EL (cell line): ENCODE measurements around the gene UBE4B.
A peak's percentile ranks its signal among the peaks of the same experiment; 100 is the strongest.
"Not testable (repeated sequence)": the region's sequence is repeated elsewhere in the genome, so short reads cannot be mapped to it uniquely, and the experiment has no call there.

ENCODE experiments used
- DNase-seq: peaks from one replicate; pipeline ENCODE4 v3.0.0-alpha.2; 2016

UBE4B gene

DNA sequence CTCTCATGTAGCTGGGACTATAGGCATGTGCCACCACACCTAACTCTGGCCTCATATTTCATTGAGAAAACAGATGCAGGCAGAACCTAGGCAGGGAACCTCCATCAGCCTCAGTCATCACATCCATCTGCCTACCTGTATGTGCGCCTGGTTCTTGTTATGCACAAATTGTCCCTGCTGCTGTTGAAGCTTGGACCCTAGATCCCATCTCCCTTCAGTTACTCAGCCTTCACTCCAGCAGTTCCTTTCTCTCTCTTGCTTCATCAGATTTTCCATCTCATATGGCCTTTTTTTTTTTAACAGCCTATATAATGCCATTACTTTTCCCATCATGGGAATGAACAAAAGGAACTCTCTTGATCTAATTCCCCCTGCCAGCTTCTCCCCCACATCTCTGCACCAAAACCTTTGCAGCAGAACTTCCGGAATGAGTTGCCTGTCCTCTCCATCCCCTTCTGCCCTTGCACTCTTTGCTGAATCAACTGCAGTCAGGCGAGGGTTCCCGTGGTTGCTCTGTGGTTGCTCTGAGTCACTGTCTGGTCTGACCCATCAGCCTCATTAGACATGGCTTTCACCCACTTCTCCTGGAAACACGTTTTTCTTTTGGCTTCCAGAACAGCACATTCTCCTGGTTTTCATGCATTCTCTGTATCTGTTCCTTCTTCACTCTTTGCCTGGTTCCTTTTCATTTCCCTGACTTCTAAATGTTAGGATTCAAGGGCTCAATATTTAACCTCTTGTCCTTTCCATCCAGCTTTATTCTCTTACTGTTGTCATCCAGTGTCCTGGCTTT is 41.5 kb downstream of the UBE4B start:
- DNase-seq, result peak; percentile 95

DNA sequence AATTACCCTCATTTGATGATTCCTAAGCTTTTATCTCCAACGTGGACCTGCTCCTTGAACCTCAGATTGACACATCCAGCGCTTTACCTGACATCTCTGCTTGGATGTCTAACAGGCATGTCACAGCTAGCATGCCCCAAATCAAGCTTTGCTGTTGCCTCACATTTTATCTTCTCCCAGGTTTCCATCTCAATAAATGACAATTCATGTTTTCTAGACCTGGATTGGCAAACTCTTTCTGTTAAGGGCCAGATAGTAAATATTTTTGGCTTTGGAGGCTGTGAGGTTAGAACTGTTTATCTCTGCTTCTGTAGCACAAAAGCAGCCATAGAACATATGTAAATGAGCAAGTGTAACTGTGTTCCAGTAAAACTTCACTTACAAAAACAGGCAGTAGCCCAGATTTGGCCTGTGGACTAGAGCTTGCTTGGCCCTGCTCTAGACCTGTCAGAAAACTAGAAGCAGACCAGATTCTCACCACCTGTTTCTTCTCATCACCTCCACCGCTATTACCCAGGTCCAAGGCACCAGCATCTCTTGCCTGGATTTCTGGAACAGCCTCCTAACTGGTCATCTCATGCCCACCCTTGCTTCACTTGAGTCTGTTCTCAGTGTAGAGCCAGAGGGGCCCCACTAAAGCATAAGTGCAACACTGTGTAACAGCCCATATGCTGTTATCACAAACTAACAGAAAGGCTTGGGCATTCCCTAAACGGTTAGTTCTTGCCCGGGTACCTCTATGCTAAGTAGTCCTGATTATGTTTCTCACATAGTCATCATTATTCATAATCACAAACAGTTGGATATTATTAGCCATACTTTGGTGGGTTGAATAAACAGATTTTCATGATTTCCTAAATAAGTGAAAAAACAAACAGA is 42.3 kb downstream of the UBE4B start:
- no peak for DNase-seq

DNA sequence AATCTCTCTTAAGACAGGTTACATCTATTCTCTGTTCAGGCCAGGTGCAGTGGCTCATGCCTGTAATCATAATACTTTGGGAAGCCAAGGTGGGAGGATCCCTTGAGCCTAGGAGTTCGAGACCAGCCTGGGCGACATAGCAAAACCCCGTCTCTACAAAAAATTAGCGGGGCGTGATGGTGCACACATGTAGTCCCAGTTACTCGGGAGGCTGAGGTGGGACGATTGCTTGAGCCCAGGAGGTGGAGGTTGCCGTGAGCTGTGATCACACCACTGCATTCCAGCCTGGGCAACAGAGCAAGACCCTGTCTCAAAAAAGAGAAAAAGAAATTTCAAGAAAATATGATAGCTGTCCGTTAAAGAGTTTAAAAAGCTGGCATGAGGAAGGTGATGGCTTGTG is 43.0 kb downstream of the UBE4B start:
- no peak for DNase-seq

DNA sequence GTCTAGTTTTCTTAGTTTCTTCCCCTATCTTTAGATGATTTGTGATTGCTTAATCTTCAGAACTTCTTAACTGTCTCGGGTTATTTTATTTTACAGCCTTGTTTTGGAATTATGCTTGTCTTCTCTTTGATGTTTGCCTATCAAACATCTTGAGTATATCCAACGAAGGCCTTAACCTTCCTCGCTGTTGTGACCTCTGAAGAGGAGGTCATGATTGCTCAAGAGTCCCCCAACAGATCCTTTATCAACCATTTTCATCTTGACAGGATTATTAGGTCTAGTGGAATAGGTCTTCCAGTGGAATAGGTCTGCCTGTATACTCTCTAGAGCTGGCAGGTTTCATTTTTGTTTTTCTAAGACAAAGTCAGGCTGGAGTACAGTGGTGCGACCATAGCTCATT is 45.7 kb downstream of the UBE4B start:
- DNase-seq, result no peak

DNA sequence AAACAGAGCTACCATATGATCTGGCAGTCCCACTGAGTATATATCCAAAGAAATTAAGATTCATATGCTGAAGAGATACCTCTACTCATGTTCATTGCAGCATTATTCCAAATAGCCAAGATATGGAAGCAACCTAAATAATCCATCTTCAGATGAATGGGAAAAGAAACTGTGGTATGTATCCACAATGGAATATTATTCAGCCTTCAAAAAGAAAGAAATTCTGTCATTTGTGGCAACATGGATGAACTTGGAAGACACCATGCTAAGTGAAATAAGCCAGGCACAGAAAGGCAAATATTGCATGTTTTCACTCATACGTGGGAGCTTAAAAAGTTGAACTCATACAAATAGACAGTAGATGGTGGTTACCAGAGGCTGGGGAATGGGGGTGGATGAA is 47.8 kb downstream of the UBE4B start:
- no peak for DNase-seq

DNA sequence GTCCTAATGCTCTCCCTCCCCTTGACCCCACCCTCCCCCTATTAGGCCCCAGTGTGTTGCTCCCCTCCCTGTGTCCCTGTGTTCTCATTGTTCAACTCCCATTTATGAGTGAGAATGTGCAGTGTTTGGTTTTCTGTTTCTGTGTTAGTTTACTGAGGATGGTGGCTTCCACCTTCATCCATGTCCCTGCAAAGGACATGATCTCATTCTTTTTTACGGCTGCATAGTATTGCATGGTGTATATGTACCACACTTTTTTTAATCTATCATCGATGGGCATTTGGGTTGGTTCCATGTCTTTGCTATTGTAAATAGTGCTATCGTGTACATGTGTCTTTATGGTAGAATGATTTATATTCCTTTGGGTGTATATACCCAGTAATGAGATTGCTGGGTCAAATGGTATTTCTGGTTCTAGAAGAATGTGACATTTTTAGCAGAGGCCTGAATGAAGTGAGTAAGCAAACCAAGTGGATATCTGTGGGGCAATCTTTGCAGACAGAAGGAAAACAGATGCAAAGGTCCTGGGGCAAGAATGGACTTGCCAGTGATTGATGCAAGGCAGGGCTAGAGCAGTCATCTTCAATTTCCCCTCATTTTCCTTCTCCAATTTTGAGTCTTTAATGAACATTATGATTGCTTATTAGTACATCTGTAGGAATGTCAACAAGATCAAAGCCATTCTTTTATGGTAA is 50.2 kb downstream of the UBE4B start:
- DNase-seq, result peak; percentile 53

DNA sequence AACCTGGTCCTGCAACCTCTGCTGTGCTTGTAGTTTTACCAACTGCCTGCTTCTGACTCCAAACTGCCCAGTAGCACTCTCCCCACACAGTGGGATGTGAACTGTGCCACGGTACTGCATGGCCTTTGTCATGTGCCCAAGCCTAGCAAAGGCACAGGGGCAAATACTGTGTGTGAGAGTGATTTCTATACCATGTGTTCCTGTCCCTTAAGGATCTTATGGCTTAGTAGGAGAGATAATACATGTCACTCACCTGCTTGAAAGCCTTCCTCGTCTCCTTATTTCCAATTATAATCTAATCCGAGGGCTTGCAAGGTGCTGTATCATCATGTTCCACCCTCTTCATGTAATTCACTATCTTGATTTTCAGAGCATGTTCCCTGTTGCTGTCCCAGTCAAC is 51.3 kb downstream of the UBE4B start:
- no peak for DNase-seq

DNA sequence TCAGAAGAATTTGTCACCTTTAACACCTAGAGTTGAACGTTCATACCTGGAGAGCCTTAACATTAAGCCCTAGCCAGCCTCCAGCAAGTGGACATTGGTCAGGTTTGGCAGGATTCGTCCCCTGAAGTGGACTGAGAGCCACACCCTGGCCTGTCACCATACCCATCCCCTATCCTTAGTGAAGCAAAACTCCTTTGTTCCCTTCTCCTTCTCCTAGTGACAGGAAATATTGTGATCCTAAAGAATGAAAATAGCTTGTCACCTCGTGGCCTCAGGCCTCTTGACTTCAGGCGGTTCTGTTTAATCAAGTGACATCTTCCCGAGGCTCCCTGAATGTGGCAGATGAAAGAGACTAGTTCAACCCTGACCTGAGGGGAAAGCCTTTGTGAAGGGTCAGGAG is 52.3 kb downstream of the UBE4B start:
- no peak for DNase-seq

DNA sequence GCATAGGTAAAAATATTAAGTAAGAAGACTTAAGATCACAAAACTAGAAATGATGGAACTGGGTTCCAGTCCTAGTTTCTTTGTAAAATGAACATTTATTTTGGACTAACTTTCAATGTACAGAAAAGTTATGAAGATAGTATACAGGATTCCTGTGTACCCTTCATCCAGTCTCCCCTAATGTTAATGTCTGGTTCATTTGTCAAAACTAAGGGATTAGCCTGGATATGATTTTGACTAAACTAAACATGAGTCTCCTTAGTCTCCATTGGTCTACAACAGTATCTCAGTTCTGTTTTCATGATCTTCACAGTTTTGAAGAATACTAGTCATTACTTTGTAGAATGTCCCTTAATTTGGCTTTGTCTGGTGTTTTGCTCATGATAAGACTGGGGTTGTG is 54.5 kb downstream of the UBE4B start:
- no peak for DNase-seq

DNA sequence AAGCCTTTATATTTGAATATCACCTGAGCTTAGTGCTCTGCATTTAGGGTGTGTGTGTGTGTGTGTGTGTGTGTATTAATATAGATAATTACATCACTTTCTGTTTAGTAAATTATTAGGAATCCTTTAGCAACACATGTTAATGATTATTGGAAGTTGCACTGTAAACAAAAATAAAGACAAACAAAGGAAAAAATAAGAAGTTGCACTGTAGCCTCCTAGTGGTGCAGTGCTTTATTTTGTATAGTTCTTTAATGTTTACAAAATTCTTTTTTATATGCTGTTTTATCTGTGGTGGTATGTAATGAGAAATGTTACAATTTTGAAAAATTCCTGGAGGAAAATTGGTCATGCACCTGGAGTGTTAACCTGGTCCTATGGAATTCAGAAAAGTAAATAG is 69.2 kb downstream of the UBE4B start:
- DNase-seq, result no peak

DNA sequence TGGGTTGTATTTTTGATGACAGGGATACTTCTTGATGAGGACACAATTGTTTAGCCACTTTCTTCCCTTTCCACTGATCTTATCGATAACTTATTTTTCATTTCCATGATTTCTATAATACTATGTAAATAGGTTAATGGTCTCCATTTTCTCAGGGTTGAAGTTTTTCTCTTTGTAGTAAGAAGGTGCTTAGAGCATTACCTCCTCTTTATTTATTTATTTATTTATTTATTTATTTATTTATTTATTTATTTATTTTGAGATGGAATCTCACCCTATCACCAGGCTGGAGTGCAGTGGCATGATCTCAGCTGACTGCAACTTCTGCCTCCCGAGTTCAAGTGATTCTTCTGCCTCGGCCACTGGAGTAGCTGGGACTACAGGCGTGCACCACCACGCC is 70.4 kb downstream of the UBE4B start:
- DNase-seq, result no peak

DNA sequence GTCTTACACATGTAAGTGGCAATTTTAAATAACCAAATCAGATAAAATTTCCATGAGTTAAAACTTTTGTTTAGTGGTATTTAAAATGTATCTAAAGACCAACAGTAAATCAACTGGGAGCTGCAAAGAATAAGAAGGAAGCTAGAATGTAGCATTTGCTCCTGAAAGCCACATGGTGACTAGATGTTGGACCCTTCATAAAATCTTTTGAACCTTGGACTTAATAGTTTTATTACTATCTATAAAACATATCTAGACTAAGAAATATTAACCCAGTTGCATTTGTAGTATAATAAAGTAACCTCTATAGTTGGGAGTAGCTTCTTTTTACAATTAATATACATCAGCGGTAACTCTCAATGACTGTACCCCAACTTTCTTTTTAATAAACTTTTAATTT is 72.1 kb downstream of the UBE4B start:
- no peak for DNase-seq

DNA sequence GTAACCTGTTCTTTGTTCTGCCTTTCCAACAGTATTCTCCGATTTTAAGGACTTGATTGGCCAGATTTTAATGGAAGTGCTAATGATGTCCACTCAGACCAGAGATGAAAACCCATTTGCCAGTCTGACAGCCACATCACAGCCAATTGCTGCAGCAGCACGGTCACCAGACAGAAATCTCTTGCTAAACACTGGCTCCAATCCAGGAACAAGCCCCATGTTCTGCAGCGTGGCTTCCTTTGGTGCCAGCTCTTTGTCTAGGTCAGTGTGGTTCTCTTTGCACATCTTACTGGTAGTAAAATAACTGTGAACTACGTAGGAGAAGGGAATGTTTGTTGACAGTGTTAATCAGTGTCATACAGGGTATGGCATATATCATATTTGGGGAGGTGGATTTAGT is 72.7 kb downstream of the UBE4B start:
- DNase-seq, result no peak

DNA sequence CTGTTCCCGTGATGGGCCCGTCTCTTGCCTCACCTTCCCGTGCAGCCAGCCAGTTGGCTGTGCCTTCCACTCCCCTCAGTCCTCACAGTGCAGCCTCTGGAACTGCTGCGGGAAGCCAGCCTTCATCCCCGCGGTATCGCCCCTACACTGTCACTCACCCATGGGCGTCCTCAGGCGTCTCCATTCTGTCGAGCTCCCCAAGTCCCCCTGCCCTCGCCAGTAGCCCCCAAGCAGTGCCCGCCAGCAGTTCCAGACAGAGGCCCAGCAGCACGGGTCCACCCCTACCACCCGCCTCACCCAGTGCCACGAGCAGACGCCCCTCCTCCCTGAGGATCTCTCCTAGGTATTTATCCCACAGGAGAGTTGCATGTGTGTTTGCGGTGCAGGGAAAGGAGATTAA is 73.5 kb downstream of the UBE4B start:
- DNase-seq, result no peak

DNA sequence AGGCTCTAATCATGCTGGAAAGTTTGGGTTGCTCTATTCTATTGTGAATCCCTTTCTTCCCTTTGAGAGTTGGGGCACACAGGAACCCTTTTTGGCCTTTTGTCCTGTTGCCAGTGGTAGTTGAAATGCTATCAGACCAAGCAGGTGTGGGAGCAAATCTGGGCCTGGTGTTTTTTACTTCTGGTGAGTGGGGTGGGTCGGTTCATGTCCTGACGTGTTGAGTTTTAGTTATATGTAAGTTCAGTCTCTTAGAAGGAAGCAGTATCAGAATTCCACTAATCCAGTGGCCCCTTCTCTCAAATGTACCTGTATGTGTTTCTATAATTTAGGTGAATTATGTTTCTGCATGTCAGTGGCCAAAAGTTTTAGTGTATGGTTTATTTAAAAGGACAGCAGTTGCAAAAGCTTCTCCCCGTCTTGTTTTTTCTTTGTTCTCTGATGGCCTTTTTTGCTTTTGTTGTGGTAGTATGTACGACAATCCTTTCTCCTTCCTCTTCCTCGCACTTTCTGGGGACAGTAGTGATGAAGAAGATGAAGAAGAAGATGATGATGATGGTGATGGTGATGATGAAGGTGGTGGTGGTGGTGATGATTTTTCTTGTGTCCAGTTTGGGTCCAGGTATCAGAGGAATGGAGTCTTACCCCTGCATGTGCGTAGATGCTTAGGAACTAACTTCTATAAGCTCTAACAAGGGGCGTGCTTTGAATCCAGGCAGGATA is 74.2 kb downstream of the UBE4B start:
- DNase-seq, result no peak

DNA sequence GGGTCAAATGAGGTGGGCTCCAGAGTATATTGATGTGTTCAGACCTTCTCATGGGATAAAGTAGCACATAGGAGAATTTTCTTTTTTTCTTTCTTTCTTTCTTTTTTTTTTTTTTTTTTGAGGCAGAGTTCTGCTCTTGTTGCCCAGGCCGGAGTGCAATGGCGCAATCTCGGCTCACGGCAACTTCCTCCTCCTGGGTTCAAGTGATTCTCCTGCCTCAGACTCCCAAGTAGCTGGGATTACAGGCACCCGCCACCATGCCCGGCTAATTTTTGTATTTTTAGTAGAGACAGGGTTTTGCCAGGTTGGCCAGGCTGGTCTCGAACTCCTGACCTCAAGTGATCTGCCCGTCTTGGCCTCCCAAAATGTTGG is 74.7 kb downstream of the UBE4B start:
- DNase-seq, result not testable (repeated sequence)

DNA sequence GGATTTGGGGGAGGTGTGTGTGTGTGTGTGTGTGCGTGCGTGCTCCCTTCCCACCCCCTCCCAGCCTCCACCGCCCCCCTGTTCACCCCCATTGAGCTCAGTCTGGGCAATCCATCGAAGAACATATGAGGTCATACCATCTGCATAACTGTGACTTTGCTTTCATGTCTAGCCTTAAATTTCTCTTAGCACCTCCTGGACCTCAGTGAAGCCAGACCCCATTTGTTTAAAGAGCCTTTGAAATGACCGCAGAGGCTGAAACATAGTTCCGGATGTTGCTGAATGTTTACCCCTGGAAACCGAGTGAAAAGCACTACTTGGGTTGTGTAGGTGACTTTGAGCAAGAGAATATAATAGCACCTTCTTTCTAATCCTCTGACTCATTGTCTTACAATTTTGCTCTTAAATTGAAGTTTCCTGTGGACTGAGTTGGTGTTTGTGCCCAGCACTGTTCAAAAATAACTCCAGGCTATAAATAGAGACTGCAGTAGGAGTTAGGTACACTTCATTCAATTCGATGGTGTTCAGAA is 75.4 kb downstream of the UBE4B start:
- DNase-seq, result peak; percentile 74

DNA sequence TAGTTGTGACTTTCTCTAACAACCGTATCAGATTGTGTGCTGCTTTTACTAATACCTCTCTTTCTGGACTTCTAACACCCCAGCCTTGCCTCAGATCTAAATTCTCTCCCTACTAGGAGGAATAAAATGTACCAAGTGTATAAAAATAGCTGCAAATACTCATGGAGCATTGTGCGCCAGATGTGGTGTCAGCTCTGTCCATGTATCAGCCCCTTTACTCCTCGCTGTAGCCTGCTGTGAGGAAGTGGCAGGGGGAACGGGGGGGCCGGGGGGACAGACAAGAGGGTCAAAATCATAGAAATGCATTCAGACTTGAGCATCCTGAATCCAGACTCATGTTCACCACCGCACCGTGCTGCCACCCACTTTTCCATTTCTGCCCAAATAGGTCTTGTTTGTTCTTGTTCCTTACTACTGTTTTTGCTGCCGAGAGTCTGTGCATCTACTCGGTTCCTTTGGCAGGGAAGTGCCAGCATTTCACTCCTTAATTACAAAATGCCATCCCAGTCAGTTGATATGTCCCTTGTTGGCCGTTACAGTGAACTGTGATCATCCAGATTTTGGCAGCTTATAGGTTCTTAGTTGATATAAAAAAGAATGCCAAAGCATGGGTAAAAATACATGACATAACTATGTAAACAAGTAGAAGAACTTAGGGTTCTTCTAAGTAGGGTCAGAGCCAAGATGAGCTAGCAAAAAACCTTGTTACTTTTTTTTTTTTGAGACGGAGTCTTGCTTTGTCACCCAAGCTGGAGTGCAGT is 76.4 kb downstream of the UBE4B start:
- no peak for DNase-seq

DNA sequence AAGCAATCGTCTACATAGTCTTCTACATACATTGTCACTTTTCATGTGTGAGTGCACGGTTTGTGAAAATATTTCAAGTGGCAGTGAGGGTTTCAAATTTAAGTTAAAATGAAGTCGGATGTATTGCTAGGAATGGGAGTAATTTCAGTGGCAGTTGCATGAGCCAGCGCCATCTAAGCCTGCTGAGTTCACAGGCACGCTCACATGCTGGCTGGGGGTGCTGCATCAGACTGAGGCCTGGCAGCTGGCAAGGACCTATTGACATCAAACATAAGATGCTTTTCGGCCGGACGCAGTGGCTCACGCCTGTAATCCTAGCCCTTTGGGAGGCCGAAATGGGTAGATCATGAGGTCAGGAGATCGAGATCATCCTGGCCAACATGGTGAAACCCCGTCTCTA is 80.7 kb downstream of the UBE4B start:
- no peak for DNase-seq

DNA sequence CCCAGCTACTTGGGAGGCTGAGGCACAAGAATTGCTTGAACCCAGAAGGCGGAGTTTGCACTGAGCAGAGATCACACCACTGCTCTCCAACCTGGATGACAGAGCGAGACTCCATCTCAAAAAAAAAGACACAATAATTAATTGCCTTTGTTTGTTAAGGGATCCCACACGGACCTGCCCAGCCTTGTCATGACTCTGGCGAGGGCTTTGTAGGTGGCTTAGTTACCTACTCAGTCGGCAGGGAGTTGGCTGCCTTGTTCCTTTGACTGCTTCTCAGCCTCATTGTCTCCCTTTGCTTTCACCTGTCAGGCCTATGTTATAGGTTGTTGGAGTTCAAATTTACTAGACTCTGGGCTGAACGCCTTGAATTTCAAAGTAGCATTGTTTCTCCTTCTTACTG is 82.0 kb downstream of the UBE4B start:
- no peak for DNase-seq

DNA sequence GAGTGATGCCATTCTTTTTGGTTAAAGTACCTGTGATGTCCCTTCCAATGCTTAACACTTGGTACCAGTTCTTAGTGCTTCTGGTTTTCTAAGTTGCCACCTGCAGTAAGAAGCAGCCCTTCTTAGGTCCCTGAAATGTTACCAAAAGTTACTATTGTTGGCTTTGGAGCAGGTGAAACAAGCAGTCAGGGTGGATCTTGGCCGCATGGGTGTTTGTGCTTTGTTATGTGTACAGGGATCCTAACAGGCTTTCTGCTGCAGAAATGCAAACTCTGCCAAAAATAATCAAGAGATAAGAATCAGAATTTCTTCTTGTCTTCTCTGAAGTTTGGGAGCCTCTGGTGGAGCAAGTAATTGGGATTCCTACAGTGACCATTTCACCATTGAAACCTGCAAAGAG is 84.4 kb downstream of the UBE4B start:
- no peak for DNase-seq

DNA sequence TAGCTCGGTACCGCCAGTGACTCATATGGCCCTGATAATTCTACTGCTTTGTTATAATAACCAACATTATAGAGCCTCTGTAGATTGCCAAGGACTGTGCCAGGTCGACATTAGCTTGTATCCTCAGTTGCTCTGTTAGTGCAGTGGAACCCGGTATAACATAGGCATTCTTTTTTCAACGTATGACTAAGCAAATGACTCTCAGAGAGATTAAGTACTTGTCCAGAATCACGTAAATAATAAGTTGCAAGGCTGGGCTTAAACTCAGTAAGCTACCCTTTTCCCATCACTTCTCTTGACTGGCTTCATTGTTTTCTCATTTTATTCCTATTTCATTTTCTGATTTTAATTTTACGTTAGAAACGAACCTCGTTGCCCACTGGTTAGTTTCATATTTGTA is 85.1 kb downstream of the UBE4B start:
- peak; percentile 3 for DNase-seq
